Measurements from ENCODE around the gene REX1BD.
"Not testable (repeated sequence)": the region's sequence is repeated elsewhere in the genome, so short reads cannot be mapped to it uniquely, and the experiment has no call there.

REX1BD gene

GRCh38 chr19:18588611-18589379 is at the start of gene REX1BD:
Gene REX1BD, plus strand, starts transcription at chr19:18588798. Its CDS starts 4 bp downstream, at chr19:18588802.
- DNase-seq = peak; percentile 65 to 86

- DNase-seq = no peak
These were observed 49.2 kb upstream of the REX1BD start for GRCh38 chr19:18539372-18539771.

- not testable (repeated sequence) for DNase-seq
These were observed 48.4 kb upstream of the REX1BD start for GRCh38 chr19:18540200-18540599.

GRCh38 chr19:18541258-18541991 is 47.2 kb upstream of the REX1BD start:
- DNase-seq = no peak

GRCh38 chr19:18541992-18542940 is 46.3 kb upstream of the REX1BD start:
- no peak for DNase-seq

- peak; percentile 81 to 93 for DNase-seq
These were observed 45.4 kb upstream of the REX1BD start, which contains the start of gene FKBP8 for GRCh38 chr19:18542941-18543813. Gene FKBP8, minus strand, starts transcription at chr19:18543573. Its CDS starts 1,603 bp downstream, at chr19:18541970.

GRCh38 chr19:18543814-18544475 is 44.7 kb upstream of the REX1BD start:
- DNase-seq = peak; percentile 34 to 66

- no peak for DNase-seq
These were observed 37.0 kb upstream of the REX1BD start for GRCh38 chr19:18551631-18552030.

GRCh38 chr19:18557411-18558201 is 31.0 kb upstream of the REX1BD start, which contains the start of gene KXD1:
Gene KXD1, plus strand, starts transcription at chr19:18557870. Its CDS starts 4,187 bp downstream, at chr19:18562057.
- peak; percentile 92 to 99 for DNase-seq

- DNase-seq = no peak
These were observed 30.4 kb upstream of the REX1BD start for GRCh38 chr19:18558202-18558555.

- no peak for DNase-seq
These were observed 30.0 kb upstream of the REX1BD start for GRCh38 chr19:18558604-18559003.

- no peak for DNase-seq
These were observed 28.9 kb upstream of the REX1BD start for GRCh38 chr19:18559685-18560084.

GRCh38 chr19:18562086-18562485 is 26.5 kb upstream of the REX1BD start:
- no peak for DNase-seq

- DNase-seq = no peak
These were observed 21.6 kb upstream of the REX1BD start for GRCh38 chr19:18566953-18567352.

GRCh38 chr19:18568367-18568766 is 20.2 kb upstream of the REX1BD start:
- no peak for DNase-seq

GRCh38 chr19:18571564-18572344 is 16.8 kb upstream of the REX1BD start, which contains the start of gene UBA52:
Gene UBA52, plus strand, starts transcription at chr19:18571857. Its CDS starts 1,444 bp downstream, at chr19:18573301.
- DNase-seq = peak; percentile 96 to 99

- DNase-seq = no peak
These were observed 13.8 kb upstream of the REX1BD start for GRCh38 chr19:18574691-18575291.

GRCh38 chr19:18576383-18576782 is 12.2 kb upstream of the REX1BD start:
- no peak for DNase-seq

- DNase-seq = no peak
These were observed 11.2 kb upstream of the REX1BD start for GRCh38 chr19:18577365-18577914.
